Measurements from ENCODE around the gene SLFN12L. TPM values are rescaled to one million over a fixed set of nuclear protein-coding genes. Genes with fewer than 3 reads are reported as not detected.
"Not testable (repeated sequence)": the region's sequence is repeated elsewhere in the genome, so short reads cannot be mapped to it uniquely, and the experiment has no call there.

SLFN12L gene
- total RNA-seq, 1 donor from 2014 or later: not detected

GRCh38 chr17:35498448-35499178, 38.9 kb downstream of the SLFN12L start:
- no peak for DNase-seq (ENCODE audit: extremely low read depth, low read depth, low spot score)

- no peak for DNase-seq (ENCODE audit: extremely low read depth, low read depth, low spot score)
These were observed 40.8 kb downstream of the SLFN12L start for GRCh38 chr17:35496451-35497290.

- no peak for DNase-seq (ENCODE audit: extremely low read depth, low read depth, low spot score)
These were observed 44.4 kb downstream of the SLFN12L start for GRCh38 chr17:35493040-35493439.

- DNase-seq (ENCODE audit: extremely low read depth, low read depth, low spot score): no peak
These were observed 46.1 kb downstream of the SLFN12L start for GRCh38 chr17:35491417-35491816.

- DNase-seq (ENCODE audit: extremely low read depth, low read depth, low spot score): no peak
These were observed 47.5 kb downstream of the SLFN12L start for GRCh38 chr17:35489944-35490343.

GRCh38 chr17:35488991-35489390, 48.5 kb downstream of the SLFN12L start:
- DNase-seq (ENCODE audit: extremely low read depth, low read depth, low spot score): no peak

GRCh38 chr17:35486920-35487732, 50.4 kb downstream of the SLFN12L start:
- DNase-seq (ENCODE audit: extremely low read depth, low read depth, low spot score): no peak

GRCh38 chr17:35479271-35479670, 58.2 kb downstream of the SLFN12L start:
- DNase-seq (ENCODE audit: extremely low read depth, low read depth, low spot score): no peak

GRCh38 chr17:35477248-35477647, 60.2 kb downstream of the SLFN12L start:
- DNase-seq (ENCODE audit: extremely low read depth, low read depth, low spot score): no peak

GRCh38 chr17:35476283-35476820, 61.1 kb downstream of the SLFN12L start:
- DNase-seq (ENCODE audit: extremely low read depth, low read depth, low spot score): no peak

- no peak for DNase-seq (ENCODE audit: extremely low read depth, low read depth, low spot score)
These were observed 69.0 kb downstream of the SLFN12L start for GRCh38 chr17:35468475-35468874.

GRCh38 chr17:35467824-35468223, 69.7 kb downstream of the SLFN12L start:
- no peak for DNase-seq (ENCODE audit: extremely low read depth, low read depth, low spot score)

- no peak for DNase-seq (ENCODE audit: extremely low read depth, low read depth, low spot score)
These were observed 77.1 kb downstream of the SLFN12L start for GRCh38 chr17:35460354-35460851.

GRCh38 chr17:35454035-35454434, 83.4 kb downstream of the SLFN12L start:
- not testable (repeated sequence) for DNase-seq (ENCODE audit: extremely low read depth, low read depth, low spot score)

- no peak for DNase-seq (ENCODE audit: extremely low read depth, low read depth, low spot score)
These were observed 84.3 kb downstream of the SLFN12L start for GRCh38 chr17:35453171-35453570.

GRCh38 chr17:35449371-35449931, 88.0 kb downstream of the SLFN12L start:
- no peak for DNase-seq (ENCODE audit: extremely low read depth, low read depth, low spot score)

GRCh38 chr17:35448899-35449227, 88.6 kb downstream of the SLFN12L start:
- DNase-seq (ENCODE audit: extremely low read depth, low read depth, low spot score): no peak

- no peak for DNase-seq (ENCODE audit: extremely low read depth, low read depth, low spot score)
These were observed 89.1 kb downstream of the SLFN12L start, which contains the start of gene SLFN13 for GRCh38 chr17:35448214-35448898. Gene SLFN13, minus strand, starts transcription at chr17:35448766. Its CDS starts 3,086 bp downstream, at chr17:35445680.

- no peak for DNase-seq (ENCODE audit: extremely low read depth, low read depth, low spot score)
These were observed 90.0 kb downstream of the SLFN12L start for GRCh38 chr17:35447499-35447898.

GRCh38 chr17:35438433-35438832, 99.0 kb downstream of the SLFN12L start:
- DNase-seq (ENCODE audit: extremely low read depth, low read depth, low spot score): no peak

Data from glomerular endothelial cell (primary cell).